ENCODE results near the gene CACNG4. TPM values are rescaled to one million over a fixed set of nuclear protein-coding genes. Genes with fewer than 3 reads are reported as not detected.

Gene CACNG4
- total and polyA plus RNA-seq, 10 donors: not detected

DNA sequence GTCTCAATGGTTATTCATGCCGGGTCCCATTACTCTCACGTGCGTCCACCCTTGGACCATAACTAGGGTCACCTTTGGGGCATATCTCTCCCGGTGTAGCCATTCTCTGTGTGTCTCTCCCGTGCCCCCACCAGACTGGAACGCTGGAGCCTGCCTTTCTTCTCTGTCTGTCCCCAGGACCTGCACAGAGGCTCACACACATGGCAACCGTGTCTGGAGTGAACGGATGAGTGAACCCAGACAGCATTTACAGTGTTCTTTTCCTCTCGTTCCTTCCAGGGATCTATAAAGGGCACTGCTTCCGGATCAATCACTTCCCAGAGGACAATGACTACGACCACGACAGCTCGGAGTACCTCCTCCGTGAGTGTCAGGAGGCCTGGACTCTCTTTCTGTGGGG is 53.4 kb downstream of the CACNG4 start:
- H3K4me1 ChIP-seq: no peaks in the 10 kb centered on the region
- no peaks in the 10 kb centered on the region for H3K36me3 ChIP-seq
- intact Hi-C loops (cut with DNase I; ENCODE audit: low total_unique reads): no loop called here
- no peak overlapping the region for H3K4me3 ChIP-seq
- H3K27me3 ChIP-seq (replicated peaks in 1 of 7): peaks cover 0 to 24% (median 0%) of the 10 kb centered on the region in 7 donors
- no peak for TF ChIP-seq POLR2AphosphoS5 (IDR thresholded peaks at IDR 0.05)
- TF ChIP-seq, protein P1, sequence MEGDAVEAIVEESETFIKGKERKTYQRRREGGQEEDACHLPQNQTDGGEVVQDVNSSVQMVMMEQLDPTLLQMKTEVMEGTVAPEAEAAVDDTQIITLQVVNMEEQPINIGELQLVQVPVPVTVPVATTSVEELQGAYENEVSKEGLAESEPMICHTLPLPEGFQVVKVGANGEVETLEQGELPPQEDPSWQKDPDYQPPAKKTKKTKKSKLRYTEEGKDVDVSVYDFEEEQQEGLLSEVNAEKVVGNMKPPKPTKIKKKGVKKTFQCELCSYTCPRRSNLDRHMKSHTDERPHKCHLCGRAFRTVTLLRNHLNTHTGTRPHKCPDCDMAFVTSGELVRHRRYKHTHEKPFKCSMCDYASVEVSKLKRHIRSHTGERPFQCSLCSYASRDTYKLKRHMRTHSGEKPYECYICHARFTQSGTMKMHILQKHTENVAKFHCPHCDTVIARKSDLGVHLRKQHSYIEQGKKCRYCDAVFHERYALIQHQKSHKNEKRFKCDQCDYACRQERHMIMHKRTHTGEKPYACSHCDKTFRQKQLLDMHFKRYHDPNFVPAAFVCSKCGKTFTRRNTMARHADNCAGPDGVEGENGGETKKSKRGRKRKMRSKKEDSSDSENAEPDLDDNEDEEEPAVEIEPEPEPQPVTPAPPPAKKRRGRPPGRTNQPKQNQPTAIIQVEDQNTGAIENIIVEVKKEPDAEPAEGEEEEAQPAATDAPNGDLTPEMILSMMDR (IDR thresholded peaks at IDR 0.05 in 8 of 11, conservative IDR thresholded peaks at IDR 0.05 in 3 of 11): no peak
- TF ChIP-seq POLR2A (IDR thresholded peaks at IDR 0.05): no peak
- DNase-seq: no peak
- no peaks in the 10 kb centered on the region for H3K9me3 ChIP-seq
- no peak overlapping the region for H3K27ac ChIP-seq
- WGBS, 5 donors: 79 to 88% (median 84%) methylated on average over 14 of the region's 14 CpGs

DNA sequence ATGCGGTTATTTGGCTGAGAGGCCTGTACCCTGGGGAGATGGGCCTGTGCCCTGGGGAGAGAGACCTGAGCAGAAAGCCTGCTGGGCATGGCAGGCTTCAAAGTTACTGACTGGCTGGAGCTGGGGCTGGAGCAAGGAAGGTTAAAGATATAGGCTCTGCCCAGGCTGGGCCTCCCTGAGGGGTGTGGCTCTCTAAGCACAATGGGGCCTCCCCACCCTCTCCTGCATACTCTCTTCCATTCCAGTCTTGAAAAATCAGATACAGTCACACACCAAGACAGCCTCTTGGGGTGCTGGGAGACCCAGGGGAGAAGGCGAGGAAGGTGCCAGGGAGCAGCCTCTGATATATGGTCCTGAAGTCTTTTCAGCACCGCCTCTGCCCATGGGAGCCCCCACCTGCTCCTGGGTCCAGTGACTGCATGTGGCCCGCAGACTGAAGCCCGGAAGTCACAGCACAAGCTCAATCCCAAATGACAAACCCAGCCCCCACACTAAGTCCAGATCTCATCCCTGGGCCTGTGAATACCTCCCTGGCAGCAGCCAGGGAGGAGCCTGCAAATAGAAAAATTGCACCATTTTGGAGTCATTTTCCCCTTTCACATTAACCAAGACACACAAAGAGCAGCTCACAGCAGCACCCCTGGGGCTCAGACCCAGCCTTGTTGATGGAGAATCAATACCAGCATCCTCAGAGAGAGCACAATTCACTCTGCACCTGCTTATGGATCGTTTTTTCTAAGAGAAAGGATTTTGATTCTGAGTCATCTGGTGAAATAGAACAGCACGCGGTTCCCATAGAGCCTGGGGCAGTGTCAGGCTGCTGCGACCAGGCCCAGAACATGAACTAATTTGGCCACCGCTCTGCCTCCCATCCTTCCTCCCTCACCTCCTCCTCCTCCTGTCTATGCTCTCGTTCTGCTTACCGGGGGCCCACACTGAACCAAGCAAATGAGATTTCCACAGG is 54.2 kb downstream of the CACNG4 start:
- no peaks in the 10 kb centered on the region for H3K9me3 ChIP-seq
- H3K27me3 ChIP-seq (replicated peaks in 1 of 7): peaks cover 0 to 22% (median 0%) of the 10 kb centered on the region in 7 donors
- H3K36me3 ChIP-seq: no peaks in the 10 kb centered on the region
- no peak for DNase-seq
- 86 to 91% (median 89%) methylated on average over 12 of the region's 12 CpGs for WGBS, 5 donors
- intact Hi-C loops (cut with DNase I; ENCODE audit: low total_unique reads): no loop called here
- no peaks in the 10 kb centered on the region for H3K4me1 ChIP-seq
- no peak overlapping the region for H3K4me3 ChIP-seq
- H3K27ac ChIP-seq: no peak overlapping the region
- TF ChIP-seq POLR2AphosphoS5 (IDR thresholded peaks at IDR 0.05): no peak
- TF ChIP-seq, protein P1 (IDR thresholded peaks at IDR 0.05 in 8 of 11, conservative IDR thresholded peaks at IDR 0.05 in 3 of 11): no peak
- no peak for TF ChIP-seq POLR2A (IDR thresholded peaks at IDR 0.05)

DNA sequence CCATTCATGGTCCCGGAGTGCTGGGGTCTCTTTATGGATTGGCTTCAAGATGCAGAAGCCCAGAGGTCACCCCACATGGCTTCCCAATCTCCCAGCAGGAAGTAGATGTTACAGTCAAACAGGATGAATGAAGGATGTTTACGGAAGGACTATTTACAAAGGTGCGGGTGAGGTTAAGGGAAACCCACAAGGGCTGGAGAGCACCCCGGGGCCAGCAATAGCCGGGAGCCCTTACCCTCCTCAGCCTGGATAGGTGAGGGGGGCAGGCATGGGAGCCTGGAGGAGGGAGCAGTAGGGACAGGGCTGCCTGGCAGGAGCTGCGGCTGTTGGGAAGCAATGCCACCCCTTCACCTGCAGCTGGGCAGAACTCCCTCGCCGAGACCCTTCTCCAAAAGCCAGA is 55.3 kb downstream of the CACNG4 start:
- intact Hi-C loops (cut with DNase I; ENCODE audit: low total_unique reads): no loop called here
- H3K27ac ChIP-seq: no peak overlapping the region
- H3K36me3 ChIP-seq: no peaks in the 10 kb centered on the region
- H3K27me3 ChIP-seq (replicated peaks in 1 of 7): peaks cover 0 to 21% (median 0%) of the 10 kb centered on the region in 7 donors
- no peak overlapping the region for H3K4me3 ChIP-seq
- H3K9me3 ChIP-seq: no peaks in the 10 kb centered on the region
- no peak for DNase-seq
- TF ChIP-seq POLR2A (IDR thresholded peaks at IDR 0.05) (no peak), POLR2AphosphoS5 (IDR thresholded peaks at IDR 0.05) (no peak)
- TF ChIP-seq, protein P1 (IDR thresholded peaks at IDR 0.05 in 8 of 11, conservative IDR thresholded peaks at IDR 0.05 in 3 of 11): no peak
- WGBS, 5 donors: 64 to 80% (median 76%) methylated on average over 8 of the region's 8 CpGs
- H3K4me1 ChIP-seq: no peaks in the 10 kb centered on the region

DNA sequence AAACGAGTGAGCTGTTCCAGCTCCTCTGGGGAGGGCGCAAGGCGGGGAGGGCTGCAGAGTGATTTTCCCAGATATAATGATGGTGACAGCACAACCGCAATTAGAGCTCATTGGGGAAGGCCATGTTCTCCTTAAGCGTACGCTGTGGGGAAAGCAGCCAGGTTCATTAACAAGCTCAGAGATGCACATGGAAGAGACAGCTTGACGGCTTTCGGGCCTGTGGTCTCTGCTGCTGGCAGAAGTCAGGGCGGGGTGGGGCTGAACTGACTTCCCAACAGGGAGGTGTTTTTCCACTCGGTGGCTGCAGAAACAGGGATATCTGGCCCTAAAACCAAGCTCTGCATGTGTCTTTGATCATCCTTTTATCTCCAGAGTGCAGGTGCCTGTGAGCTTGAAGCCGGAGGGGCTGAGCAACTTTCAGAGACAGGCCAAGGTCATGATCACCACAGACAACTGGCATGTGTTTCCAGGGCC is 55.8 kb downstream of the CACNG4 start:
- Histone ChIP-seq H3K9me3 (no peaks in the 10 kb centered on the region), H3K4me1 (no peaks in the 10 kb centered on the region), H3K4me3 (no peak overlapping the region), H3K27me3 (replicated peaks in 1 of 7) (peaks cover 0 to 23% (median 0%) of the 10 kb centered on the region in 7 donors), H3K27ac (no peak overlapping the region), H3K36me3 (no peaks in the 10 kb centered on the region)
- intact Hi-C loops (cut with DNase I; ENCODE audit: low total_unique reads): no loop called here
- TF ChIP-seq, protein P1 (IDR thresholded peaks at IDR 0.05 in 8 of 11, conservative IDR thresholded peaks at IDR 0.05 in 3 of 11): no peak
- TF ChIP-seq POLR2AphosphoS5 (IDR thresholded peaks at IDR 0.05) (no peak), POLR2A (IDR thresholded peaks at IDR 0.05) (no peak)
- DNase-seq: no peak
- WGBS, 5 donors: 80 to 87% (median 84%) methylated on average over 11 of the region's 11 CpGs

All from spleen (tissue), 11 donors.